ENCODE results near the gene RPH3AL.

Gene RPH3AL

DNA sequence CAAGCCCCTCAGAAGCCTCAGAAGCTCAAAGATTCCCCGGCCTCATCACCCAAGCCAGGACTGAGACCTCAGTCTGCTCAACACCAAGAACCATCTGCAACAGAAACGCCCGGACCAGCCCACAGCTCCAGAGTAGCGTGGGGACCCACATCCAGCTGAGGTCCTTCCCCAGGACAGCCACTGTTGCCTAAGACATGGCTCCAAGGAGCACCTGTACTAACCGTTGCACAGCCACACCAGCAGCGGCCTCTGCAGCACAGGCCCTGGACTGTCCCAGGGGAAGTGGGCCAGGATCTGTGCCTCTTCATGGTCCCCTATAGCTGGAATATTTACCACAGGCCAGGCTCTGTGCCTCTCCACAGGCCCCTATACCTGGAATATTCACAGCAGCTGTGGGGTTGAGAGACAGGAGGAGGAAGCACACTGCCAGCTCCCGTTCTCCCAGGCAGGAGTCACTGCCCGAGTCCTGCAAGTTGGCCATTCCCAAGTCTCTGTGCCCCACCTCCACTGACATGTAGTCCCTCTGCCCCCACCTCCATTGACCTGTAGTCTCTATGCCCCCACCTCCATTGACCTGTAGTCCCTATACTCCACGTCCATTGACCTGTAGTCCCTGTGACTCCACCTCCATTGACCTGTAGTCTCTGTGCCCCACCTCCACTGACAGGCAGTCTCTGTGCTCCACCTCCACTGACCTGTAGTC lies 38.5 kb downstream of the RPH3AL start:
- no peak for DNase-seq

GRCh38 chr17:313231-313630 lies 39.4 kb downstream of the RPH3AL start:
- no peak for DNase-seq

GRCh38 chr17:312476-313148 lies 40.0 kb downstream of the RPH3AL start:
- no peak for DNase-seq

DNA sequence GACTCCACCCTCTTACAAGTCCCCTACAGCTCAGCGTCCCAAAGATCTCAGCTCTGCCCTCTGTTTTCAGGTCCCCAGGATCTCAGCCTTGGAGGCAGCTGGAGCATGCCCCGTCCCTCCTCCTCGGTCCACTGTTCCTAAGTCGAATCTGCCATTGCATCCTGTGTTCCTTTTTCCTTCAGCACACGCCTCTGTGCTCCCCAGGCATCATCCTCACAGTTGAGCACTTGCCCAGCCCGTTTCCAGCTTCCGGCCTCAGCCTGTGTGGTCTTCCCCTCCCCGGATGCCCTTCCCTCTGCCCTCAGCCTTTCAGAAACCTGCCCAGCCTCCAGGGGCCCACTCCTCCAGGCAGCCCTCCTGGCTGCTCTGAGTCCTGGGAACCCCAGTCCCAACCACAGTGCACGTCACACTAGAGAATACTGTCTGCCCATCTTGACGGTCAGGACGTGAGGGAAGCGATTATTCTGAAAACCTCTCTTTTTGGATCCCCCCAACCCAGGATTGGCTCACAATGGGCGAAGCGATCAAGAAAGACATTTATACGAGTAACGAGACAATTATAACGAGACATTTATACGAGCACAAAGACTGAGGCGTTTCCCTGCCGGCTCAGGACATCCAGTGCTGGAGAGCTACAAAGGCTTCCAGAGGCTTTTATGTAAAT lies 41.4 kb downstream of the RPH3AL start:
- DNase-seq, result no peak

DNA sequence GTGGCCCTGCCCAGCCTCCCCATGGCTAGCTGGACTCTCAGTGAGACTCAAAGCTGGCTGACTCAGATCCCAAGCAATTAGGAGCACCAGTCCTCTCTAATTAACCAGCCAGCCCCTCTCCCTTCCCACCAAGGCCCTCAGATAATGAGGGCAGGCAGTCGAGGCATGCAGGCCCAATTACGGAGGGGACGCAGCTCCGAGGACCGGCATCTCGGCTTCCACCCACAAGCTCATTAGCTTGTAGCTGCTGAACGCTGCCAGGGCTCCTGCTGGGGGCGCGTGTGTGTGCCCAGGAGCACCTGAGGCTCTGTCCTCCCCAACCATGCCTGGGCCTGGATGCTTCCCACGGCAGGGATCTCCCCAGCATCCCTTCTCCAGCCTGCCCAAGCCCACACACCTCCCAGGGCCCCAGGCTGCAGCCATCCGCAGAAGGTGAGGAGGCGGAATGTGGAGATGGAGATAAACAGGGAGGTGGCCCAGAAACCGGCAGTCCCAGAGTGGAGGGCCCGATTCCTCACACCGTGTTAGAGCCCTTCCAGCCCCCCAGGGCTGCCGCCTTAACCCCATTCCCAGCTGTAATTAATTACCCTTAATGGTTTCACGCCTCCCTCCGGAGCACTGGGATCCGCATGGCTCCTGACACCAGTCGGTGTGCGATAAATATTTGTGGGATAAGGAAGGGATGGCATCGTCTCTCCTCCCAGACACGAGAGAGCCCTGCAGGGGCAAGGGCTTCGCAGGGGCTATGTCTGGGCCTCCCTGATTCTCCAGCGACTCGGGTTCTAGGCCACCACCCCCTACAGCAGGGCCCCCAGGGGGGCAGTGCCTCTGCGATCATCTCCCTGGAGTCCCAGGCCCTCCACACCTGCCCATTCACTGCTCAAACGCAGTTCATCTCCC lies 42.2 kb downstream of the RPH3AL start:
- DNase-seq, result no peak

GRCh38 chr17:309361-309888 lies 43.2 kb downstream of the RPH3AL start:
- no peak for DNase-seq

DNA sequence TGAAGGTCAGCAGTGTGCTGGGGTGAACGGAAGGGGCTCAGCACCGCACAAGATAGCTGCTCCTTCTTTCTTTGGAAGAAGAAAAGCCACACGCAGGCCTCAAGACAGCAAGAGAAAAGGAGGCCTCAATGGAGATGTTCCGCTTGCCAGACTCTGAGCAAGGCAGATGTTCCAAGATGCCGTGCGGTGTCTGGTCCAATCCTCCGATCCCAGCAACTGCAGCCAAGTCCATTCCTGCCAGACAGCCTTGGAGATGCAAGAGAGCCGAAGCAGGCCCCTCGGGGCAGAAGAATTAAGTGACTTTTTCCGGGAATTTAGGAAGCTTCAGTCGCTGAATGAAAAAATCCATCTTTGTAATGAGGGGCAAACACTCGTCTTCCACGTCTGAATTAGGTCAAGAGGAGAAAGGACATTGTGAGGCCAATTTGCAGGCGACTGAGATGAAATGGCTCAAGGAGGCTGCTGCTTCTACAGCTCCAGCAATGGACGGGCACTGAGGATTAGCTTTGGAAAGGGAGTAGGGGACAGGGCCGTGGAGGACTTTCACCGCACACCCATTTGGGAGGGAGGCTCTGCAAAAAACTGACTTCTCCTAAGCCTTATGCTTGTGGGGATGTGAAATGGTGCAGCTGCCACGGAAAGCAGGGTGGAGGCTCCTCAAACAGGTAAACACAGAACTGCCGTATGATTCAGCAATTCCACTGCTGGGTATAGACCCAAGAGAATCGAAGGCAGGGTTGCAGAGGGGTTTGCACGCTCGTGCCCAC lies 44.7 kb downstream of the RPH3AL start:
- no peak for DNase-seq

GRCh38 chr17:307295-307691 lies 45.3 kb downstream of the RPH3AL start:
- DNase-seq, result no peak

GRCh38 chr17:306536-307294 lies 45.9 kb downstream of the RPH3AL start:
- DNase-seq, result no peak

DNA sequence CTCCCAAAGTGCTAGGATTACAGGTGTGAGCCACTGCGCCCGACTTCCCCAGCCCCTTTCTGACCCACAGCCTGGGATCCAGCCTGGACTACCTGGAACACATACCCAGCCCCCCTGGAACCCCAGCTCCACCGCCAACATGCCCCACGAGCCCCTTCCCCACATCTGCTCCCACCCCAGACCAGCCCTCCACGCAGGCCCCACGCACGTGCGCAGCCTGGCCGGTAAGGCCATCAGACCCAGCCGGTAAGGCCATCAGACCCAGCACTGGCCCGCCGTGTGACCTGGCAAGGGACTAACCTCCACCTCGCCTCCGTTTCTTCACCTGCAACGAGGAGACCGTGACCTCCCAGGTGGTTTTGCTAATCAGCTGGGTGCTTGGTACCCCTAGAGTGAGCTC lies 46.5 kb downstream of the RPH3AL start:
- no peak for DNase-seq

- no peak for DNase-seq
These were observed 47.3 kb downstream of the RPH3AL start for GRCh38 chr17:305090-305976.

GRCh38 chr17:304461-304860 lies 48.1 kb downstream of the RPH3AL start:
- DNase-seq, result no peak

DNA sequence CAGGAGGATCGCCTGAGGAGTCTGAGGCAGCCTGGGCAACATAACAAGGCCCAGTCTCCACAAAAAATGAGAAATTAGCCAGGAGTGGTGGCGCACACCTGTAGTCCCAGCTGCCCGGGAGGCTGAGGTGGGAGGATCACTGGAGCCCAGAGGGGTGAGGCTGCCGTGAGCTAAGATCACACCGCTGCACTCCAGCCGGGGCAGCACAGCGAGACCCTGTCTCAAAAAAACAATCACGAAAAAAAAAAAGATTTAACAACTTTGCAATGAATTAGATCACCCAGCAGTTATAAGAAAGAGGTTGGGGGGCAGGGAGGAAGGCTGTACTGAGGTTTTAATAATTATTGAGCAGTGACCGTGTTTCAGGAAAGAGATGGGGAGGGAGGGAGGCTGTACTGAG lies 49.4 kb downstream of the RPH3AL start:
- DNase-seq, result no peak

DNA sequence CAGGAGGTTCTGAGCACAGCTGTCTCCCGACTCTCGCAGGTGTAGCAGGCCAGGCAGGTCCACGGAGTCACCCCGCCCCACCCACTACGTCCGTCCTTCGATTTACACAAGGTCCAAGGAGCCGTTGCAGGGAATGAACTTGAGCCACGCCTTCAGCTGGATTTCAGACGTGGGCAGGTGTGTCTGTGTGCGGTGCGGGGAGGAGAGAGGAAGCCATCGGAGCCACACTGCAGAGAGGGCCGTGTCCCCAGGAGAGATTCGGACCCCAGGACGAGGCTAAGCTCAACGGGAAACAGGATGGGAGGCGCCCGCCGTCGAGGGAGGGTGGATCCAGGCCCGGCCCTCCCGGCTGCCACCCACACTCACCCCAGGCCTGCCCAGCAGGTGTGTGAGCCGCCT lies 50.3 kb downstream of the RPH3AL start:
- no peak for DNase-seq

- DNase-seq, result no peak
These were observed 50.8 kb downstream of the RPH3AL start for GRCh38 chr17:301681-302299.

GRCh38 chr17:300881-301280 lies 51.7 kb downstream of the RPH3AL start:
- DNase-seq, result no peak

GRCh38 chr17:299546-299945 lies 53.1 kb downstream of the RPH3AL start:
- no peak for DNase-seq

DNA sequence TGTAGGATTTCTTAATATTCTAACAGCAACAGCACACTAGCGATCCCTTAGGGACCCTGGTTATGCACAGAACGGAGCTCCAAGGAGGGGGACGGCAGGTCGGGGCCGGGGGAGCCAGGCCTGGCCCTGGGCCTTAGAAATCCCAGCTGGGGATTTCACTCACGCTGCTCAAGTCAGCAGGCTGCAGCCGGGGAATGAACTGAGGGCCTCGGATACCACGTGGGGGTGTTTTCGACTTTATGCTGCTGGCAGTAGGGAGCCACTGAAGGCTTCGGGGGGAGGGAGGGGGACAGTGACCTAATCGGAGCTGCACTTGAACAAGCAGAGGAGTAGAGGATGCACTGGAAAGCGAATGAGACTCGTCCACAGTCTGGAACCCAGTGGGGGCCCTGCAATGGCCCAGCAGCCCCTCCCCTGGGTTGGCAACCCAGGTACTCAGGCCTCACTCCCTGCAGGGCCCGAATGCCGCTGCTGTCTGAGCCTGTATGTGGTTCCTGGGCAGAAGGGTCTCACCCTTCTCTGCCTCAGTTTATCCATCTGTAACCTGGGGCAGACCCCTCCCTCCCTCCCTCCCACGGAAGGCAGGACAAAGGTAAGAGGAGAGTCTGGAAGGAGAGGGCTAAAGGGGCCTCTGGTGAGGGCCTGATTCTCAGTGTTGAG lies 53.7 kb downstream of the RPH3AL start:
- no peak for DNase-seq

DNA sequence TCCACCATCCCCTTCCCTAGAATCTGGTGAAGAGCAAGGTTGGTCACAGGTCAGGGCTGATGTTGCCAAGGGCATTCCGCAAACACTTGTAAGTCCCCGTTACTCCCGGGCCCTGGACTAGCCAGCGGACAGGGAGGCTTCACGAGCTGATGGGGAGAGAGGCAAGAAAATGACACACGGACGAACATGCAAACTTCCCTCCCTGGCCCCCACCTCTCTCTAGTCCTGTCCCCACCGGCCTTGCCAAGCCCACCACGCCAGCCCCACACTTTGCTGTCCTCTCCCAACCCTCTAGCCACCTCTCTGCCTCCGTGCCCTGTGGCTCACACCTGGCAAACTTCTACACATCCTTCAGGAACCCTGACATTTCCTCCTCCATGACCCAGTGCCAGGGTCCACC lies 54.8 kb downstream of the RPH3AL start:
- no peak for DNase-seq

Data from CD4-positive, alpha-beta T cell treated with Interleukin-21 for 1 hour (primary cell).